Measurements from ENCODE around the gene COASY.
"Not testable (repeated sequence)": the region's sequence is repeated elsewhere in the genome, so short reads cannot be mapped to it uniquely, and the experiment has no call there.

Gene COASY

GRCh38 chr17:42553866-42554249 lies 8.1 kb upstream of the COASY start:
- H3K36me3 ChIP-seq (ENCODE audit: insufficient read depth, low read length), result no peaks in the 10 kb centered on the region
- H3K9me3 ChIP-seq (ENCODE audit: control insufficient read depth, insufficient read depth, low read length), result no peaks in the 10 kb centered on the region
- H3K9ac ChIP-seq (ENCODE audit: low read depth, low read length), result peak overlapping the region; percentile 87
- peaks cover 4% of the 10 kb centered on the region; the same call in 1 of the 2 replicates for H3K4me1 ChIP-seq (ENCODE audit: insufficient read depth, low read length)

DNA sequence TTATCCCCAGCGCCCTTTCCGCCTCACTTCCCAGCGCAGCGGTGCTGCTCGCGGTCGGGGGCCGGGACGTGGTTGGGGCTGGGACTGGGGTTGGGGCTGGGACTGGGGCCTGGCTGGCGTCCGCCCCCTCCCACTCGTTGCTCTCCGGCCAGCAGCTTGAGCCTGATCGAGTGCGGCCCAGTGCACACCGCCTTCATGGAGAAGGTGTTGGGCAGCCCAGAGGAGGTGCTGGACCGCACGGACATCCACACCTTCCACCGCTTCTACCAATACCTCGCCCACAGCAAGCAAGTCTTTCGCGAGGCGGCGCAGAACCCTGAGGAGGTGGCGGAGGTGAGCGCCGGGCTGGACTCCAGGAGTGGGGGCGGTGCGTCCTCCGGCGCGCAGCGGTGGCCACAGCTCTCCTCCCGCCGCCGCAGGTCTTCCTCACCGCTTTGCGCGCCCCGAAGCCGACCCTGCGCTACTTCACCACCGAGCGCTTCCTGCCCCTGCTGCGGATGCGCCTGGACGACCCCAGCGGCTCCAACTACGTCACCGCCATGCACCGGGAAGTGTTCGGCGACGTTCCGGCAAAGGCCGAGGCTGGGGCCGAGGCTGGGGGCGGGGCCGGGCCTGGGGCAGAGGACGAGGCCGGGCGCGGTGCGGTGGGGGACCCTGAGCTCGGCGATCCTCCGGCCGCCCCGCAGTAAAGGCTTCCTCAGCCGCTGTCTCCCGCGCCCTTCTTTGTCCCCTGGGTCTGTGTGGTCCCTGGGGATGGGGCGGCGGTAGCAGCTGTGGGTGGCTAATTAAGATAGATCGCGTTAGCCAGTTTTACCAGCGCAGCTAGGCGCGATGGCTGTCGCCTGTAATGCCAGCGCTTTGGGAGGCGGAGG lies 7.5 kb upstream of the COASY start:
- no peaks in the 10 kb centered on the region; the same call in 1 of the 2 replicates for H3K4me1 ChIP-seq (ENCODE audit: insufficient read depth, low read length)
- peak overlapping the region; percentile 87 for H3K9ac ChIP-seq (ENCODE audit: low read depth, low read length)
- H3K36me3 ChIP-seq (ENCODE audit: insufficient read depth, low read length), result no peaks in the 10 kb centered on the region
- no peaks in the 10 kb centered on the region for H3K9me3 ChIP-seq (ENCODE audit: control insufficient read depth, insufficient read depth, low read length)

GRCh38 chr17:42555122-42555622 lies 6.8 kb upstream of the COASY start:
- H3K36me3 ChIP-seq (ENCODE audit: insufficient read depth, low read length), result no peaks in the 10 kb centered on the region
- no peaks in the 10 kb centered on the region for H3K9me3 ChIP-seq (ENCODE audit: control insufficient read depth, insufficient read depth, low read length)
- no peaks in the 10 kb centered on the region; the same call in 1 of the 2 replicates for H3K4me1 ChIP-seq (ENCODE audit: insufficient read depth, low read length)
- peak overlapping the region; percentile 87 for H3K9ac ChIP-seq (ENCODE audit: low read depth, low read length)

DNA sequence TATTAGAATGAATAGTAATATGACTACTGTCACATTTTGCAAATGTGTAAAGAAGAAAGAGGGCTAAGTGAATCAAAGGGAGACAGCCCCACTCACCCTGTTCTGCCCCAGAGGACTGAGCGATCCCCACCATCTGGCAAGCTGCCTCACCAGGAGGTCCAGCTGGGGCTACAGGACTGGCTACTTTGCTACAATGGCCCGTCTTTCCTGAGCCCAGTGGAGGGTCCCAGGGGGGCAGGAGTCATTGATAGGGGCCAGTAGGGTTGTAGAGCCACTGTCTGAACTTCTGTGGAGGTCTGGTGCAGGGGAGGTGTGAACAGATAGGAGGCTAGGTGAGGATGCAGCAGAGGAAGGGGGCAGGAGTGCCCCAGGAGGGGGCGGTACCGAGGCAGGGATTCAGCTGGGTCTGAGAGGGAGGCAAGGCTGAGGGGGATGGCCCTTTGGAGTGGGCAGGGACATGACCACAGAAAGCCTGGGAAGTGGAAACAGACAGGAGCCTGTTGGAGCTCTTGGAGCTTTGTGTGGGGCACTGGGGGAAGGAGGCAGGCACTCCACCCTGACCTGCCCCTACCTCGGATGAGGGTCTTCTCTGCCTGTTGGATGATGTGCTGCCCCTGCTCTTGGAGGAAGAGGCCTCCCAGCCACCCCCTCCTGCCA lies 5.9 kb upstream of the COASY start:
- not testable (repeated sequence) for H3K9ac ChIP-seq (ENCODE audit: low read depth, low read length); H3K9me3 ChIP-seq (ENCODE audit: control insufficient read depth, insufficient read depth, low read length); H3K4me1 ChIP-seq (ENCODE audit: insufficient read depth, low read length); H3K36me3 ChIP-seq (ENCODE audit: insufficient read depth, low read length)

GRCh38 chr17:42559075-42559474 lies 2.9 kb upstream of the COASY start:
- peaks cover 7% of the 10 kb centered on the region; the same call in 1 of the 2 replicates for H3K4me1 ChIP-seq (ENCODE audit: insufficient read depth, low read length)
- H3K9me3 ChIP-seq (ENCODE audit: control insufficient read depth, insufficient read depth, low read length), result no peaks in the 10 kb centered on the region
- no peaks in the 10 kb centered on the region for H3K36me3 ChIP-seq (ENCODE audit: insufficient read depth, low read length)
- H3K9ac ChIP-seq (ENCODE audit: low read depth, low read length), result no peak overlapping the region

- no peak overlapping the region for H3K9ac ChIP-seq (ENCODE audit: low read depth, low read length)
- peaks cover 7% of the 10 kb centered on the region; the same call in 1 of the 2 replicates for H3K4me1 ChIP-seq (ENCODE audit: insufficient read depth, low read length)
- no peaks in the 10 kb centered on the region for H3K9me3 ChIP-seq (ENCODE audit: control insufficient read depth, insufficient read depth, low read length)
- no peaks in the 10 kb centered on the region for H3K36me3 ChIP-seq (ENCODE audit: insufficient read depth, low read length)
These were observed 1.7 kb upstream of the COASY start for GRCh38 chr17:42560246-42560645.

GRCh38 chr17:42562388-42563142 lies 617 bp downstream of the COASY start:
- Histone ChIP-seq H3K9me3 (ENCODE audit: control insufficient read depth, insufficient read depth, low read length) (no peaks in the 10 kb centered on the region), H3K4me1 (ENCODE audit: insufficient read depth, low read length) (peaks cover 7% of the 10 kb centered on the region; the same call in 1 of the 2 replicates)

GRCh38 chr17:42563143-42563509 lies 1.2 kb downstream of the COASY start:
- Histone ChIP-seq H3K9ac (ENCODE audit: low read depth, low read length) (peak overlapping the region; percentile 87; the same call in 1 of the 2 replicates), H3K36me3 (ENCODE audit: insufficient read depth, low read length) (no peaks in the 10 kb centered on the region), H3K9me3 (ENCODE audit: control insufficient read depth, insufficient read depth, low read length) (no peaks in the 10 kb centered on the region), H3K4me1 (ENCODE audit: insufficient read depth, low read length) (peaks cover 7% of the 10 kb centered on the region; the same call in 1 of the 2 replicates)

More at GRCh38 chr17:42562388-42563142, 617 bp downstream of the COASY start:
- Histone ChIP-seq H3K36me3 (ENCODE audit: insufficient read depth, low read length) (no peaks in the 10 kb centered on the region), H3K9ac (ENCODE audit: low read depth, low read length) (peak overlapping the region; percentile 87)

DNA sequence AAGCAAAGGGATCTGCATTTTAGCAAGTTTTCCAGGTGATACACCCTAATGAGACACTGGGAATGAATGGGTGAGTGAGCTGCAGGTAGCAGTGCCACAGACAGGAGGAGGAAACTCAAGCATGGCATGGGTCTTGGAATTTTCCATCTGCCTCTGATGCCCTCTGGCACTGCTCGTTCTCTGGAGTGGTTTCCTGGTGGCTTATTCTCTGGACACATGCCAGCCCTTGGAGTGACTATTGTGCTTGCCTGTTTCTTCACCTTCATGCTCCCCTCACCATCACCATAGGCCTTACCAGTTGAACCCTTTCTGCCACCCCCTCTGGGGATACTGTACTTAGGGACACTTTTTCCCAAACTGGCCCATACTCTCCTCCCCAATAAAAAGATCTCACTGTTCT lies 1.6 kb downstream of the COASY start:
- H3K36me3 ChIP-seq (ENCODE audit: insufficient read depth, low read length), result no peaks in the 10 kb centered on the region
- H3K4me1 ChIP-seq (ENCODE audit: insufficient read depth, low read length), result peaks cover 7% of the 10 kb centered on the region; the same call in 1 of the 2 replicates
- H3K9me3 ChIP-seq (ENCODE audit: control insufficient read depth, insufficient read depth, low read length), result no peaks in the 10 kb centered on the region
- H3K9ac ChIP-seq (ENCODE audit: low read depth, low read length), result 0 out of 2 replicates have a peak overlapping the region, but pooled peaks have one; percentile 87

DNA sequence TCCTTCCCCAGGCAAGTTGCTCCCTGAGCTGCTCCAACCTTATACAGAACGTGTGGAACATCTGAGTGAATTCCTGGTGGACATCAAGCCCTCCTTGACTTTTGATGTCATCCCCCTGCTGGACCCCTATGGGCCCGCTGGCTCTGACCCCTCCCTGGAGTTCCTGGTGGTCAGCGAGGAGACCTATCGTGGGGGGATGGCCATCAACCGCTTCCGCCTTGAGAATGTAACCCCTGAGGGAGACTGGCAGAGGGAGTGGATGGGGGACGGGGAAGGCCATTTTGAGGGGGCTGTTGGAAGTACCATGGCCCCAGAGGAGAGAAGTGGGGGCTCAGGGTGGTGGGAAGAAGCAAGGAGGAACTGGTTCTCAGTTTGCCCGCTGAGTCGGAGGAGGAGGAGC lies 2.0 kb downstream of the COASY start:
- no peaks in the 10 kb centered on the region for H3K36me3 ChIP-seq (ENCODE audit: insufficient read depth, low read length)
- H3K9ac ChIP-seq (ENCODE audit: low read depth, low read length), result no peak overlapping the region
- H3K4me1 ChIP-seq (ENCODE audit: insufficient read depth, low read length), result peaks cover 7% of the 10 kb centered on the region; the same call in 1 of the 2 replicates
- no peaks in the 10 kb centered on the region for H3K9me3 ChIP-seq (ENCODE audit: control insufficient read depth, insufficient read depth, low read length)

- Histone ChIP-seq H3K9me3 (ENCODE audit: control insufficient read depth, insufficient read depth, low read length) (no peaks in the 10 kb centered on the region), H3K36me3 (ENCODE audit: insufficient read depth, low read length) (no peaks in the 10 kb centered on the region), H3K4me1 (ENCODE audit: insufficient read depth, low read length) (peaks cover 7% of the 10 kb centered on the region; the same call in 1 of the 2 replicates), H3K9ac (ENCODE audit: low read depth, low read length) (no peak overlapping the region)
These were observed 3.0 kb downstream of the COASY start for GRCh38 chr17:42564815-42565522.

- H3K4me1 ChIP-seq (ENCODE audit: insufficient read depth, low read length), result peaks cover 7% of the 10 kb centered on the region; the same call in 1 of the 2 replicates
- H3K9ac ChIP-seq (ENCODE audit: low read depth, low read length), result no peak overlapping the region
- H3K9me3 ChIP-seq (ENCODE audit: control insufficient read depth, insufficient read depth, low read length), result no peaks in the 10 kb centered on the region
- no peaks in the 10 kb centered on the region for H3K36me3 ChIP-seq (ENCODE audit: insufficient read depth, low read length)
These were observed 3.7 kb downstream of the COASY start for GRCh38 chr17:42565523-42566214.

DNA sequence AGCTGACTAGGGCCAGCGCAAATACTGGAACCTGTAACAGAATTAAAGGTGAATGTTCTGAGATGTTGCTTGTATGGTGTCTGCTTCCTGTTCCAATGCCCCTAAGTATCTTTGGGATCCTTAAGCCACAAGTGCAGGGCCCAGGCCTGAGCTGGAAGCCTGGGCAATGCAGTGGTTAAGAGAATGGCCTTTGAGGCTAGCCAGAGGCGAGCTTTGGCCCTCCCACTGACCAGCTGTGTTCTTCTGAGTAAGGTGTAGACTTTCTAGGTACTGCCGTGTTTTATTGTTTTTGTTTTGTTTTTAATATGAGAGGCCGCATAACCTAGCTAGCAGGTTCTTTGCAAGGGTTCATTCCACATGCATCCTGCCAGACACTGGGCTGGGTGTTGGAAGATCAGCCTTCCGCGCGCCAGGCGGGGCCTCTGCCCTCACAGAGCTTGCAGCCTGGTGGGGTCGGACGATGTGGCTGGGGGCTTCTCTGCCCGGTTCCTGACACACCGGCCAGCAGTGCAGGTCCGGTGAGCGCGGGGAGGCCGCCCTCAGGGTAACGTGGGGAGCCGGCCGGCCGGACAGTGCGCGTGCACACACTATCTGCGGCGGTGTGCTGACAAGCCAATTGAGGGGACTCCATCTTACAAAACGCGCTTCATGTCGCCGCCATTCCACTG lies 4.4 kb downstream of the COASY start:
- Histone ChIP-seq H3K4me1 (ENCODE audit: insufficient read depth, low read length) (peaks cover 7% of the 10 kb centered on the region; the same call in 1 of the 2 replicates), H3K9me3 (ENCODE audit: control insufficient read depth, insufficient read depth, low read length) (no peaks in the 10 kb centered on the region), H3K9ac (ENCODE audit: low read depth, low read length) (peak overlapping the region; percentile 94), H3K36me3 (ENCODE audit: insufficient read depth, low read length) (no peaks in the 10 kb centered on the region)

Data from ES-I3 (cell line).